HEK293 (cell line): ENCODE measurements around the gene AMOTL2.

Experiments
- CTCF ChIA-PET: fragments of 350-600 bp; formaldehyde crosslinking; extraction: SDS; loops from one replicate; lab custom pipeline; 2021; ENCODE audit warnings: antibody characterized with exemption; lab: Yijun Ruan, JAX
- POLR2A ChIA-PET: fragments of 300-600 bp; formaldehyde crosslinking; extraction: SDS; loops from one replicate; lab custom pipeline; 2020; ENCODE audit warnings: antibody characterized with exemption, inconsistent platforms; lab: Yijun Ruan, JAX
- H3K27ac ChIP-seq: fragments of 200-500 bp; sonication (Bioruptor generic); 2 replicates; pipeline ENCODE4 v1.5.1; 2014; ENCODE audit warnings: low read depth, low read length, control low read depth, inconsistent platforms; ENCODE audit errors: extremely low read depth
- H3K36me3 ChIP-seq, 2 experiments: fragments of 200-500 bp in 1 of 2; sonication (Bioruptor generic) in 1 of 2; 1 replicate in 1 of 2; 2 replicates in 1 of 2; pipeline ENCODE4 v1.5.1; 2014 to 2017; ENCODE audit warnings: inconsistent platforms in 2 of 2, low read length in 2 of 2; ENCODE audit not compliant: control insufficient read depth in 2 of 2, insufficient read depth in 1 of 2
- H3K4me1 ChIP-seq: fragments of 200-500 bp; sonication (Bioruptor generic); 2 replicates; pipeline ENCODE4 v1.5.1; 2014; ENCODE audit warnings: mild to moderate bottlenecking, low read length, inconsistent platforms; ENCODE audit not compliant: control insufficient read depth, insufficient read depth
- H3K4me3 ChIP-seq: 2 replicates; pipeline ENCODE4 v1.5.1; 2011; ENCODE audit warnings: low read depth, mild to moderate bottlenecking, control low read depth, low read length, moderate library complexity
- H3K9me3 ChIP-seq: fragments of 200-500 bp; sonication (Bioruptor generic); 2 replicates; pipeline ENCODE4 v1.5.1; 2014; ENCODE audit warnings: low read depth, low read length, inconsistent platforms; ENCODE audit not compliant: control insufficient read depth, insufficient read depth
- GLI2 ChIP-seq: fragments of 450-650 bp; formaldehyde crosslinking; IDR thresholded peaks from 2 replicates; pipeline ENCODE4; 2017; ENCODE audit warnings: missing biosample characterization, missing genetic modification characterization, low read depth, borderline replicate concordance
- GLI4 ChIP-seq: fragments of 450-650 bp; formaldehyde crosslinking; IDR thresholded peaks from 2 replicates; pipeline ENCODE4 v1.5.1; 2016; ENCODE audit warnings: missing biosample characterization, missing genetic modification characterization
- KLF16 ChIP-seq: fragments of 450-650 bp; formaldehyde crosslinking; IDR thresholded peaks from 2 replicates; pipeline ENCODE4 v1.5.1; 2017; ENCODE audit warnings: missing biosample characterization, missing genetic modification characterization
- KLF9 ChIP-seq: fragments of 450-650 bp; formaldehyde crosslinking; IDR thresholded peaks from 2 replicates; pipeline ENCODE4 v1.5.1; 2016; ENCODE audit warnings: missing biosample characterization, missing genetic modification characterization, low read depth
- PRDM2 ChIP-seq: fragments of 450-650 bp; formaldehyde crosslinking; IDR thresholded peaks from 2 replicates; pipeline ENCODE4 v1.5.1; 2016; ENCODE audit warnings: missing biosample characterization, missing genetic modification characterization, borderline replicate concordance
- RBAK ChIP-seq: fragments of 450-650 bp; formaldehyde crosslinking; IDR thresholded peaks from 2 replicates; pipeline ENCODE4 v1.5.1; 2016; ENCODE audit warnings: missing biosample characterization, missing genetic modification characterization
- YY2 ChIP-seq: fragments of 450-650 bp; formaldehyde crosslinking; IDR thresholded peaks from 2 replicates; pipeline ENCODE4 v1.5.1; 2016; ENCODE audit warnings: missing biosample characterization, missing genetic modification characterization
- ZBTB11 ChIP-seq: fragments of 450-650 bp; formaldehyde crosslinking; conservative IDR thresholded peaks from 2 replicates; pipeline ENCODE4 v1.5.1; 2016; ENCODE audit warnings: low read depth, missing biosample characterization, missing genetic modification characterization
- ZBTB6 ChIP-seq: fragments of 450-650 bp; formaldehyde crosslinking; IDR thresholded peaks from 2 replicates; pipeline ENCODE4 v1.5.1; 2017; ENCODE audit warnings: missing biosample characterization, missing genetic modification characterization
- ZNF10 ChIP-seq: fragments of 450-650 bp; formaldehyde crosslinking; IDR thresholded peaks from 2 replicates; pipeline ENCODE4 v1.5.1; 2017; ENCODE audit warnings: missing biosample characterization, missing genetic modification characterization
- ZNF23 ChIP-seq: fragments of 450-650 bp; formaldehyde crosslinking; IDR thresholded peaks from 2 replicates; pipeline ENCODE4 v1.5.1; 2016; ENCODE audit warnings: missing biosample characterization, missing genetic modification characterization, borderline replicate concordance
- ZNF433 ChIP-seq: fragments of 450-650 bp; formaldehyde crosslinking; IDR thresholded peaks from 2 replicates; pipeline ENCODE4 v1.5.1; 2016; ENCODE audit warnings: missing biosample characterization, missing genetic modification characterization, low read depth
- ZNF488 ChIP-seq: fragments of 450-650 bp; formaldehyde crosslinking; IDR thresholded peaks from 2 replicates; pipeline ENCODE4 v1.5.1; 2016; ENCODE audit warnings: missing biosample characterization, missing genetic modification characterization
- ZNF561 ChIP-seq: fragments of 450-650 bp; IDR thresholded peaks from 2 replicates; pipeline ENCODE4 v1.5.1; 2018; ENCODE audit warnings: missing biosample characterization, missing genetic modification characterization, borderline replicate concordance
- ZNF585B ChIP-seq: fragments of 450-650 bp; formaldehyde crosslinking; IDR thresholded peaks from 2 replicates; pipeline ENCODE4 v1.5.1; 2016; ENCODE audit warnings: missing biosample characterization, missing genetic modification characterization
- ZNF629 ChIP-seq: fragments of 450-650 bp; formaldehyde crosslinking; IDR thresholded peaks from 2 replicates; pipeline ENCODE4 v1.5.1; 2017; ENCODE audit warnings: missing biosample characterization, missing genetic modification characterization
- ZSCAN5A ChIP-seq: fragments of 450-650 bp; formaldehyde crosslinking; IDR thresholded peaks from 2 replicates; pipeline ENCODE4 v1.5.1; 2016; ENCODE audit warnings: missing biosample characterization, missing genetic modification characterization

Gene AMOTL2

GRCh38 chr3:134381831-134382442 lies 7.7 kb upstream of the AMOTL2 start (continued):
- no peak for TF ChIP-seq ZNF488 (tag by site-specific recombination)

- no peaks in the 10 kb centered on the region for H3K9me3 ChIP-seq
- H3K4me3 ChIP-seq: no peak overlapping the region
- no peaks in the 10 kb centered on the region for H3K36me3 ChIP-seq
- TF ChIP-seq ZNF561: no peak
- no peak for TF ChIP-seq ZSCAN5A (tag by site-specific recombination)
- no peak for TF ChIP-seq ZBTB6 (tag by site-specific recombination)
- no peak for TF ChIP-seq ZNF23 (tag by site-specific recombination)
- TF ChIP-seq PRDM2 (tag by site-specific recombination): no peak
- TF ChIP-seq KLF16 (tag by site-specific recombination): no peak
- TF ChIP-seq GLI2: no peak
- TF ChIP-seq GLI4 (tag by site-specific recombination): no peak
- TF ChIP-seq ZNF433: no peak
- TF ChIP-seq ZNF585B (tag by site-specific recombination): no peak
- TF ChIP-seq RBAK (tag by site-specific recombination): no peak
- TF ChIP-seq ZNF629: no peak
- no peak for TF ChIP-seq ZNF10
- TF ChIP-seq KLF9 (tag by site-specific recombination): no peak
- TF ChIP-seq YY2: no peak
- TF ChIP-seq ZBTB11 (tag by site-specific recombination): no peak
- ChIA-PET CTCF (interaction anchor here (0.7 to 2.6 kb wide), 4 partner anchors 17 to 661 kb away, joined by 3 to 14 read pairs (median 4); no protein-coding TSS in a partner anchor), POLR2A (no interaction called here)
- H3K4me1 ChIP-seq: no peaks in the 10 kb centered on the region
- H3K27ac ChIP-seq: no peak overlapping the region
Measured at GRCh38 chr3:134381076-134381475, 6.8 kb upstream of the AMOTL2 start.
